HG03060 (cell line): ENCODE data around the gene SGO1.
"Not testable (repeated sequence)": the region's sequence is repeated elsewhere in the genome, so short reads cannot be mapped to it uniquely, and the experiment has no call there.

ENCODE experiments used
- ATAC-seq: cut with Tn5 transposase; IDR thresholded peaks from one replicate; pipeline ENCODE4 v1.9.1; 2021; ENCODE audit warnings: low read depth, moderate number of reproducible peaks; ENCODE audit not compliant: unreplicated experiment

The SGO1 gene

DNA sequence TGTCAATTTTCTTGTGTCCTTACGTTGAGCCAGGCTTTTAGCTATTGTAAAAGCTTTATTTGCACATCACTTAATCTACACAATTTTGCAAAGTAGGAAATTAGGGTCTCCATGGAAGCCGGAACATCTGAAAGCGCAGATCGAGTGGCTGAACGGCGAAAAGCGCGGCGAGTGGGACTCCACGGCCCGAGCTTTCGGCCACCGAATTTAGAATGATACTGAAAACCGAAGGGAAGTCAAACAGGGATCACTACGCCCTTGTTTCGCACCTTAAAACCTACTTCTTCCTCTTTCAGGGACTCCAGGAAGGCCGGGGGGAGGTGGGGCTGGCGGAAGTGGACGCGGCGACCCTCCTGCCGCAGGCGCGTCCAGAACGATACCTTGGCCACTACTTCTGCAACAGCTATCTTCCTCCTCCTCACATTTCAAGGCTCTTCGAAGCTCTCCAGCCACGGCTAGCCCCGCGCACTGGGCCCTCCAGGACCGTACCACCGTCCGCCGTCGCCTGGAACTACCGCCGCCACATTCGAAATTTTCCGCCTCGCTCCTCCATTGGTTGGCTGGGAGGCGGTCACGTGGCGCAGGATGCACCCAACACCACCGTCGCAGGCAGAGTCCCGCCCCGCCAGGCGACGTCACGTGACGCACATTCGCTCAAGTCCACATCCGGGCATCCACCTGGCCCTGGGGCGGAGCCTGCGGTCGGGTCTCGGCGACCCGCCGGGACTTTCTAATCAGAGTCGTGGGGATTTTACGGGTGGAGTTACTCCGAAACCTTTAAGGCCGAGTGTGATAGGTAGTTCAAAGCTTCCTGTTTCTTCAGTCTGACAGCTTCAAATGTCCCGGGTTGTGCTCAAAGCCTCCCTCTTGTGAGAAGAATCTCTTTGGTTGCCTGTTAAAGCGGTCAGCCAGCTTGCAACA, at the start of gene SGO1:
SGO1 (minus strand) TSS at position 528 of the 921 bp plus-strand sequence. CDS start 2,179 bp downstream, outside the sequence.
- peak; percentile 94 for ATAC-seq

DNA sequence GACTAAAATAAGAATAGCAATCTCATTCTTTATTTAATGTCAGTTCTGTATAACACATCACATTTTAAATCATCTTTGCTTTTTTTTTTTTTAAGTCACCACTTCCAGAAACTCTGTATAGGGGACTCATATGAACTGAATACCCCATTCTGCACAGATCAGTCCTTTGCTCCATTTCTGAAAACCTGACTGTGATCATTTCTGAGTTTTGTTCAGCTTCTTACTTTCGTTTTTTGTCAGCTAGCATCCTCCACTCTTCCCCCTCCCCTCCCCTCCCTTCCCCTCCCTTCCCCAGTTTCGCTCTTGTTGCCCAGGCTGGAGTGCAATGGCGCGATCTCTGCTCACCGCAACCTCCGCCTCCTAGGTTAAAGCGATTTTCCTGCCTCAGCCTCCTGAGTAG, 49.8 kb upstream of the SGO1 start:
- no peak for ATAC-seq

DNA sequence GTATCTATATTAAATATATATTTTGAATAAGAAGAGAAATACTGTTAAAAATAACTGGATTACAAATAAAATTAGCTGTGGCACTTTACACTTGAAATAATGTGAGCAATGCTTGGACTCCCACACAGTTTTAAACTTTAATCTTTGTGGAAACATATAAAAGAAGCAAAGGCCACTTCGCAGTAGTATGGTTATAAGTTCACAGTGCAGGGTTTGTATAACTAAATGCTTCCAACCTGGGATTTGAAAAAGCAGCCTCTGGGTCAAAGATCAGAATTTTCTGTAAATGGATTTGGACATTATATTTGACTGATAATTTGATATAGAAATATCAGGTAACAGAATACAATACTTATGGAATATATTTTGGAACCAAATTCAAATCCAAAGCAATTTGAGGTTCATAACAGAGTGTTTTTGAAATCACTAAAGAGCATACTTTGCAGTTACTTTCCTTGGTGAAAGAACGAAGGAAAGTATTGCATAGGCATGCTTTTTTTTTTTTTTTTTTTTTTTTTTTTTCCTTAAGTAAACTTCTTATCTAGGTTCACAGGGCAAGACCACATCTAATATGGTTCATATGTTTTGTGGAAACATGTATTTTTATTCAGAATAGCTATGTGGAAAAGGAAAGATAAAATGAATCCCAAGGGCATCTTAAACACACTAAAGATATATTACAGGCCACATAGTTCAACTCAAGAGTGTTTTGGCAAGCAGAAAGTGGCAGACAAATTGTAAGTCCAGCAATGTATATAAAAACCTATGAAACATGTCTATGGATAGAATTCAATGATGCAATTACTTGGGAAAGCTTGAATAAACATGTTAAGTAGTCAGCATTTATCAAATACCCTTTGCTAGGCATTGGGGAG, 47.1 kb upstream of the SGO1 start:
- ATAC-seq: no peak

DNA sequence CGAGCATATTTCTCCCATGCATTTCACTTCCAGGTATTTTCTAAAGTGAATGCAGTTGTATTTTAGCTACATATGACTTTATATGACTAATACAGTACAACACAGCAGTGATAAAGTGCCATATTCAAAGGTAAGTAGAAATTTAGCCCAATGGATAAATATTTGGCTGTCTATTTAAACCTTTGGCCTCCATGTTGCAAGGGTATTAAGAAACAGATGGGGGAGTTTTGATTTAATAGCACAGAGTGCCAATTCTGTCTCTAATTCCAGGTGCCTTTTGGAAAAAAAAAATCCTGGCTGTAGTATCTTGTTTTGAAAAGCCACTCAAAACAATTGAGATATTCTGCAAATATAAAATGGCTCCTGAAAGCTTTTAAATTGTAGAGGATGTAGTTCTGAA, 44.9 kb upstream of the SGO1 start:
- no peak for ATAC-seq

DNA sequence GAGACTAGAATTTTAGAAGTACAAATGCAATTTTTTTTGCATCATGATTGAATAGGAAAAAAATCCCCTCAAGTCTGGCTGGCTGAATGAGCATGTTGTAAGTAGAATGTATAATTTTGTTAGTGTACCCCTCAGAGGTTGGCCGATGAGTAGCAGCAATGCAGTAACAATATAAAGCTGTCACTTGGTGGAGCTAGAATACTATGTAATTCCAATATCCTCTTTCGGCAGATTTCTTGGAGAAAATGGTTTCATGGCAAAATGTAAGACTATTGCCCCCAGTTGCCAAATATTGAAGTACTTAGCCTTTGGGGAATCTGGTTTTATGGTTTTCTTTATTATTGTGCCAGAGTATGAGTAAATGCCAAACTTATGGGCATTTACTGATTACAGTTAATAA, 39.8 kb upstream of the SGO1 start:
- no peak for ATAC-seq

DNA sequence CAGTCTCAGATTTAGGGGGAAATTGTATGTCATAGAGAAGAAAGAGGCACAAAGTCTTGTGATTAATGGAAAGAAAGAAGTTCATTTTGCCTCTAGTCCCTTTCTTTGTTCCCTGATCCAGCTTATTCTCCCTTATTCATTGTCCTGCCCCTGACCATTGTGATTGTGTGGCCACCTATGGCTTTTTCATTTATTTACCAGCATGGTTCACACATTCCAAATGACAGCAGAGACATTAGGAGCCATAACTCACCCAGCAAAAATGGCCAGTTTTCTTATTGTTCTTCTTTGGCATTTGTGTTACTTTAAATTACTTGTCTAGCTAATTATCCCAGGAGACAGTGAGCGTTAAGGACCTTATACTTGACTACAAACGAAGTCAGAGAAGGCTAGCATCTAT, 36.3 kb upstream of the SGO1 start:
- ATAC-seq: no peak

DNA sequence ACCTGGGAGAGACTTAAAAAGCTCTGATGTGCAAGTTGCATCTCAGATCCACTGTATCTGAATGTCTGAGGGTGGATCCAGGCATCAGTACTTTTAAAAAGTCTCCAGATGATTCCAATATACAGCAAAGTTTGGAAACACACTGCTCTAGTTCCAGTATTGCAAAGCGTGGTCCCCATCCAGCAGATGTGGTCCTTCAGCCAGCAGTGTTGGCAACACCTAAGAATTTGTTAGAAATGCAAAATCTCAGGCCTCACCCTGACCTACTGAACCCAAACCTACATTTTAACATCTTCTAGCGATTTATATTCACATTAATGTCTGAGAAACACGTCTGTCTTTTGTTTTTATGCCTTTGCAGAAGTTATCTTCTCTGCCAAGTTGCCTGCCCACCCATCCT, 32.2 kb upstream of the SGO1 start:
- no peak for ATAC-seq

DNA sequence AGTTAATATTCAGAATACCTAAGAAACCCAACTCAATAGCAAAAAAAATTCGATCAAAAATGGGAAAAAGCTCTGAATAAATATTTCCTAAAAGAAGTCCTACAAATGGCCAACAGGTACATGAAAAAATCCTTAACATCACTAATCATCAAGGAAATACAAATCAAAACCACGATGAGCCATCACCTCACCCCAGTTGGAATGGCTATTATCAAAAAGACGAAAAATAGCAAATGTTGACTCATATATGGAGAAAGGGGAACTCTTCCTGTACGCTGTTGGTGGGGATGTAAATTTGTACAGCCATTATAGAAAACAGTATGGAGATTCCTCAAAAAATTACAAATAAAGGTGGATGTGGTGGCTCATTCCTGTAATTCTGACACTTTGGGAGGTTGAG, 29.6 kb upstream of the SGO1 start:
- ATAC-seq: no peak

DNA sequence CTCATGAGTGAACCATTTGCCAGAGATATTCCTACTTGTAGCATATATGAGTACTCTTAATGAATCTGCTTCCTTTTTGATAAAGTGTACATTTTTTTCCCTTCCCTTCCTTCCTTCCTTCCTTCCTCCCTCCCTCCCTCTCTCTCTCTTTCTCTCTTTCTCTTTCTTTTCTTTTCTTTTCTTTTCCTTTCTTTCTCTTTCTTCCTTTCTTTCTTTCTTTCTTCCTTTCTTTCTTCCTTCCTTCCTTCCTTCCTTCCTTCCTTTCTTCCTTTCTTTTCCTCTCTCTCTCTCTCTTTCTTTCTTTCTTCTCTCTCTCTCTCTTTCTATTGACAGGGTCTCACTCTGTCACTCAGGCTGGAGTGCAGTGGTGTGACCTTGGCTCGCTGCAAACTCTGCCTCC, 27.5 kb upstream of the SGO1 start:
- ATAC-seq: not testable (repeated sequence)

DNA sequence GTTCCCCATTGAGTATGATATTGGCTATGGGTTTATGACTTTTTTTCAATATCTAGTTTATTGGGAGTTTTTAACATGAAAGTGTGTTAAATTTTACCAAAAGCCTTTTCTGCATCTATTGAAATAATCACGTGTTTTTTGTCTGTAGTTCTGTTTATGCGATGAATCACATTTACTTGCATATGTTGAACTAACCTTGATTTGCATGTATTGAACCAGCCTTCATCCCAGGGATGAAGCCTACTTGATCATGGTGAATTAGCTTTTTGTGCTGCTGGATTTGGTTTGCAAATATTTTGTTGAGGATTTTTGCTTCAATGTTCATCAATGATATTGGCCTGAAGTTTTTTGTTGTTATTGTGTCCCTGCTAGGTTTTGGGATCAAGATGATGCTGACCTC, 21.9 kb upstream of the SGO1 start:
- not testable (repeated sequence) for ATAC-seq

DNA sequence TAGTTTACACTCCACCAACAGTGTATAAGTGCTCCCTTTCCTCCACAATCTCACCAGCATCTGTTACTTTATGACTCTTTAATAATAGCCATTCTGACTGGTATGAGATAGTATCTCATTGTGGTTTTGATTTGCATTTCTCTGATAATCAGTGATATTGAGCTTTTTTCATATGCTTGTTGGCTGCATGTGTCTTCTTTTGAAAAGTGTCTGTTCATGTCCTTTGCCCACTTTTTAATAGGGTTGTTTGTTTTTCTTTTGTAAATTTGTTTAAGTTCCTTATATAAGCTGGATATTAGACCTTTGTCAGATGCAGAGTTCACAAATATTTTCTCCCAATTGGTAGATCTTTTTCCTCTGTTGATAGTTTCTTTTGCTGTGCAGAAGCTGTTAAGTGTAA, 19.9 kb upstream of the SGO1 start:
- not testable (repeated sequence) for ATAC-seq

DNA sequence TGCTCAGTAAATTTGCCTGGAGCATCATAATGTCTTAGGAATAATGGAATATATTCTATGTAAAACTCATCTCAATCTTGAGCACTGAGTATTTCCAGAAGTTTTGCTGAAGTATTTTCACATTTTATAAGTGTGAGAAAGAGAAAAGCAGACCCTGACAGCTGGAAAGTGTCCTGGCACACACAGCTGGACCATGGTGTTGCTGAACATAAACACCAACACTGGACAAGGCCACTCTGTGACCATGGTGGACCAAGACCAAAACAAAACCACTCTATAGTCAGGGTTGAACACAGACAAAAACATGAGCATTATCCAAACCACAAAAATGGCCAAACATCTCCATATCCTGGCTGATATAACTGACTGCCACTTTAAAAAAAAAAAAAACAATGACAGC, 15.1 kb upstream of the SGO1 start:
- no peak for ATAC-seq

DNA sequence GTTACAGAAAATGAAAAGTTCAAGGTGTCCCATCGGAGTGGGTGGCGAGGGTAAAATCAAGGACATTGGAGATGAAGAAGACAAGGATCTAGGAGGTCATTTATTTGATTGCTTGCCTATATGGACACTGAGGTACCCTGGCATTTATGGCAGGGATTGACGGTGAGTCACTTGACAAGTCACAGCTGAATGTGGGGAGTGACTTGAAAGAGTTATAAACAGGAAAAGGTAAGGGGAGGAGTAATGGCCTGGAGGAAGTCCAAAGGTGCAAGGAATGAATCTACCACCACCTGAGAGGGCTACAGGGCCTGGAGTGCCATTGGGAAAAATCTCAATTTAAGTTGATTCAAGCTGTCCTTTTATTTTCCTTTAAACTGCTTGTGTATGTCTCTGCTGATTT, 11.8 kb upstream of the SGO1 start:
- no peak for ATAC-seq

DNA sequence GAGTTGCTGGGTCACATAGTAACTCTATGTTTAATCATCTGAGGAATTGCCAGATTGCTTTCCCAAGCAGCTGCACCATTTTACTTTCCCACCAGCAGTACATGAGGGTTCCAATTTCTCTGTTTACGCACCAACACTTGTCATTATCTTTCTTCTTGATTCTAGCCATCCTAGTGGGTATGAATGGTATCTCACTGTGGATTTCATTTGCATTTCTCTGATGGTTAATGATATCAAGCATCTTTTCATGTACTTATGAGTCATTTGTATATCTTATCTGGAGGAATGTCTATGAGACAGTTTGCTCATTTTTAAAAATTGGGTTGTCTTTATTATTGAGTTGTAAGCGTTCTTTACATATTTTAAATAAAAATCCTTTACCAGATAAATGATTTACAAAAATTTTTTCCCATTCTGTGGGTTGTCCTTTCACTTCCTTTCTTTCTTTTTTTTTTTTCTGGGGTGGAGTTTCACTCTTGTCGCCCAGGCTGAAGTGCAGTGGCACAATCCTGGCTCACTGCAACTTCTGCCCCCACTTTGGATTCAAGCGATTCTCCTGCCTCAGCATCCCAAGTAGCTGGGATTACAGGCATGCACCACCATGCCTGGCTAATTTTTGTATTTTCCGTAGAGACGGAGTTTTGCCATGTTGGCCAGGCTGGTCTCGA, 8.9 kb upstream of the SGO1 start:
- no peak for ATAC-seq

DNA sequence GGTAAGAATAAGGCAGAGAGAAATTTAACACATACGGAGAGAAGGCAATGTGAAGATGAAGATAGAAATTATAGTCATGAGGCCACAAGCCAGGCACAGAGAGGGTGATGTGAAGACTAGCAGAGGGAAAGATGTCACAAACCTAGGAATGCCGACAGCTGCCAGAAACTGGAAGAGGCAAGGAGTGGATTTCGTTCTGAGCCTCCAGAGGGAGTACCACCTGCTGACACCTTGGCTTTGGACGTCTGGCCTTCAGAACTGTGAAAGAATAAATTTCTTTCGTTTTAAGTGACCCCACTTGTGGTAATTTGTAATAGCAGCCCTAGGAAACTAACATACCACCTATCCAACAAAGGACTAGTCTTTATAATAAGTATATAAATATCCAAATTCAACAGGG, 5.0 kb upstream of the SGO1 start:
- ATAC-seq: no peak

DNA sequence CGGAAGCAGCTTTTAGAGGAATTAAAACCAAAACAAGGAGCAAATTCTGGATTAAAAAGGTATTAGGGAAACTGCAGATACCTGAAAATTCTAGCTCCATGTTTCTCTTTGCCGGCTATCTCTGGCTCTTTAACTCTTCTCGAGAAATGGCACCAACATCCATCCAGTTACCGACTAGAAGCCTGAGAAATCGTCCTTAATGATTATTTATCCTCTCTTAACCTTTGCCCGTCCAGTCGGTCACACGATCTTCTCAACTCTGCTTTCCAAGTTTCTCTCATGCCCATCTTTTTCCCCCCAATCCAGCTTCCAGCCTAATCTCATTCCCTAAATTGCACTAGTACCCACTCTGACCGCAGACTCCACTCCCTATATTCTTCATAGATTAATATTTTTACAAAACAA, 596 bp upstream of the SGO1 start:
- ATAC-seq: no peak

DNA sequence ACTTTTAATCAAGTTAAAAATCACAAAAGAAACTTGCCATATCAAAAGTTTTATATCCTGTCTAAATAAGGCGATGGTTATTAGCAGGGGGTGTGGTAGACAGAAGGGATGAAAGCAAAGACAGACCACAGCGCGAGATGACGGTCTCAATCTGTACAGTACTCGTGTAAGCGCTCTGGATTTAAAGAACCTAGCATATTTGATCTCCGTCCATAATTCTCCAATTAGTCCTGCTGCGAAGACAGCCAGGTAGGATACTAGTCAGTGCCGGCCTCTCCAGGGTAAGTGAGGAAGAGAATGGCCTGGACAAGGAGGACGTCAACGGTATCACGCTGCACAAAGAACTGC, 701 bp downstream of the SGO1 start:
- ATAC-seq: no peak

DNA sequence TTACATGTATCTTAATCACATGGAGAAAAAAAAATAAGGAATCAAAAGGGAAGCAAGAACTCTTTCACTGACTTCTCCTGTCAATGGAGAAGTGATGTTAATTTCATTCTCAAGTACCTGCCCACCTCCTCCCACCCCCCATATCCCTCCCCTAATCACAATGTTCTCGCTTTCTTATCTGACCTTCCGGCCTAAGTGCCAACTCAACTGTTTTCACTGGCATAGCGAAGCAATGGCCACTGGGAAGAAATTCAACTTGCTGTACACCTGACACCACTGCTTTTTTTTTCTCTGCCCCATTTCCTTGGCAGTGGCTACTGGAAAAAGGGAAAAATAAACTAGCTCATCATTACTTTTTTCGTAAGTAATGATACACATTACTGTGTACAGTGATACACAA, 3.8 kb downstream of the SGO1 start:
- no peak for ATAC-seq

DNA sequence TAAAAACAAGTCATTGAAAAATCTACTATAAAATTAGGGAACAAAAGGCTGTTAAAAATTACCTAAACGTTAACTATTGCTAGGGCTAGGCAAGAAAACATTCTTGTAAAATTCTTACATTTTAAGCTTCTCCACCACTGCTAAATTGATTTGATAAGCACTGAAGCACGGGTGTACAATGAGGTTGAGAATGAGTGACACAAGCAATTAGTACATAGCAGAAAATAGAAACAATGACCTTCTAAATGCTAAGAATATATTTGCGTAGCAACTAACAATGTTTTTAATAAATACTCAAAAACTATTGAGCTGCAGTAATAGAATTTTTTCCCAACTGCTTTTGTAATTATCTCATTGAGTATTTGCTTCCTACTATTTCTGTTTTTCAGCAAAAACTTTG, 4.7 kb downstream of the SGO1 start:
- no peak for ATAC-seq

DNA sequence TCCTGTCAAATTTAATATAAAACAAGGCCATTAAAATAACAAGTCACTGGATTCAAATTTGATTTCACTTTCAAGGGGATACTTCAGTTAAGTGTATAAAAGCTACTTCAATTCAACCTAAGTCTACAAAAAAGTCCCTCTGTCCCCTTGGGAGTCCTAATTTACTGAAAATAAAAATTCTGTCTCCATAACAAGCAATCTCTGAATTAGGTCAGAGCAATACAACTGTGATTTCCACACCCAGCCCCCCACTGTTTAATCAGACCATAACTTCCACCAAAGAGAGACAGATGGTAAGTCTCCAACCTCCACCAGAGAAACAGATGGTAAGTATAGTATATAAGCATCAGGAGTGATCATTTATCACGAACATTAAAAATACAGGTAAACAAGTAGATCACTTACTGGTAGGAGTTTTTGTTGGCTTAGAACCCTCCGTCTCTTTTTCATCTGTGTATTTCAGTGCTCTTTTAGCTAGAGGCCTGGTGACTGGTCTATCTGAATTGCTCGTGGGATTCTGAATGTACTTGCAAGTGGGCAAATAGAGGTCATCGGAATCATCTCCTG, 12.1 kb downstream of the SGO1 start:
- no peak for ATAC-seq

DNA sequence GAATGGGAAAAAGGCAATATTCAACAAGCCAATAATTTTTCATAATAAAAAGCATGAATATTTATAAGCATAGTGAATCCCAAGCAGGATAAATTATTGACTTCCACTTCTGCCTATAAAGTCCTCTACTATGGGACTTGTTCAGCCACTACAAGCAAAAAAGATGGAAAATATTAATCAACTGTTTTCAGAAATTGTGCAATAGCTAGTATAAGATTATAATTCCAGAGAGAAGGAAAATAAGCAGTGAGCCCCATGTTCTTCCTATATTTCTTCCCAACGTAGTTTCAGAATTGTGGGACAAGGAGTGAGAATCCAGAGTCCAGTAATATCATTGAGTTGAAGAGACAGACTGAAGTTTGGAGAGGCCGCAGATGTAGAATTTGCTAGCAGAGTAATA, 24.3 kb downstream of the SGO1 start:
- no peak for ATAC-seq
